Natural killer cell (primary cell): Measurements from ENCODE around the gene NRIP3. TPM values are rescaled to one million over a fixed set of nuclear protein-coding genes. Genes with fewer than 3 reads are reported as not detected.

Experiments
- ATAC-seq, 3 donors: fragments of 150-1000 bp in 2 of 3; fragments of 200-7000 bp in 1 of 3; cut with Tn5 transposase; 1 replicate in 1 of 3; 2 replicates in 2 of 3; pipeline ENCODE4 v1.10.0; 2021; ENCODE audit warnings: mild to moderate bottlenecking in 2 of 3, moderate library complexity in 2 of 3
- DNase-seq, 2 donors: peaks; one replicate each; pipeline versions ENCODE4 v3.0.0 to v3.0.0-alpha.2; 2013 to 2021; ENCODE audit warnings: mixed read lengths in 1 of 2
- H3K27ac ChIP-seq: one replicate; pipeline ENCODE4 v1.5.1; 2013; ENCODE audit warnings: mild to moderate bottlenecking, low read length
- H3K27me3 ChIP-seq: one replicate; pipeline ENCODE4 v1.6.1; 2013; ENCODE audit warnings: low read length; ENCODE audit not compliant: control insufficient read depth, insufficient read depth
- H3K36me3 ChIP-seq: one replicate; pipeline ENCODE4 v1.6.1; 2013; ENCODE audit warnings: low read length; ENCODE audit not compliant: control insufficient read depth, insufficient read depth
- H3K4me1 ChIP-seq: one replicate; pipeline ENCODE4 v1.6.1; 2013; ENCODE audit warnings: low read length; ENCODE audit not compliant: control insufficient read depth, insufficient read depth
- H3K4me3 ChIP-seq: one replicate; pipeline ENCODE4 v1.5.1; 2013; ENCODE audit warnings: low read length
- H3K9me3 ChIP-seq: one replicate; pipeline ENCODE4 v1.6.1; 2013; ENCODE audit warnings: low read length; ENCODE audit not compliant: control insufficient read depth, insufficient read depth
- H3K27ac Mint-ChIP-seq, 2 donors: one replicate each; pipeline ENCODE4 v1.8.0; 2022; ENCODE audit warnings: mild to moderate bottlenecking in 2 of 2, mixed read lengths in 2 of 2, moderate library complexity in 1 of 2
- H3K27me3 Mint-ChIP-seq, 2 donors: one replicate each; pipeline ENCODE4 v1.8.0; 2022; ENCODE audit warnings: low read depth in 2 of 2, mixed read lengths in 2 of 2
- H3K36me3 Mint-ChIP-seq: one replicate; pipeline ENCODE4 v1.8.0; 2022; ENCODE audit warnings: mixed read lengths
- H3K4me1 Mint-ChIP-seq, 2 donors: one replicate each; pipeline ENCODE4 v1.8.0; 2022; ENCODE audit warnings: mixed read lengths in 2 of 2
- H3K4me3 Mint-ChIP-seq: one replicate; pipeline ENCODE4 v1.8.0; 2022; ENCODE audit warnings: mild to moderate bottlenecking, moderate library complexity, mixed read lengths
- H3K9me3 Mint-ChIP-seq, 2 donors: one replicate each; pipeline ENCODE4 v1.8.0; 2022; ENCODE audit warnings: mixed read lengths in 2 of 2
- WGBS: methylation state at CpG from one replicate; pipeline ENCODE4 v1.1.7; 2013; ENCODE audit warnings: missing lambda C conversion rate; ENCODE audit not compliant: insufficient coverage; 5-methylcytosine and 5-hydroxymethylcytosine counted together
- intact Hi-C: fragments of 100-400 bp; cut with micrococcal nuclease; formaldehyde crosslinking; loops from one replicate; pipeline ENCODE4 v1.14.2; 2022
- total RNA-seq, 4 donors: library from RNA; stranded (reverse); fragments of 120-200 nt in 1 of 4; gene quantifications; one replicate each; pipeline versions ENCODE4 v1.2.3 to v1.2.4, GENCODE V29; 2013 to 2022
- TF ChIP-seq, protein P1 (sequence below): fragments of 200-600 bp; IDR thresholded peaks from one replicate; pipeline ENCODE4 v1.8.0; 2022; ENCODE audit warnings: antibody characterized with exemption

NRIP3 gene
- total RNA-seq, 3 donors from 2014 or later (not counting 1 experiment from before 2014, with no cell fraction given), result 2.3 to 6.1 (median 4.6) TPM

DNA sequence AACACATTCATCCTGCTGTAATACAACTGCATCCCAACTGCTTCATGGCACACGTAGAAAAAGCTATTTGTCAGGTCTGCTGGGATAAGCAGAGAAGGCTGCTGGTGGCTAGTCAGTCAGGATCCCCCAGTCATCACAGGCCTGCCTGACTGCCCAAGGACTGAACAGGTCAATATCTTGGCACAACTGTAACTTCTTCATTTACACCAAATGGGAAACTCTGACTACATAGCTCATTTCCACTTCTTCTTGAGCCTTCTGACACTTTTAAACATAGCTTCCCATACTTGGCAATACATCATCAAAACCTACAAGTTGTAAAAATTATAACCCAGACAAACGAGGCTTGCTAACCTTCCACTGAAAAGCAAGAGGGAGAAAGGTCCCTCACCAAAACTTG is 42.4 kb downstream of the NRIP3 start:
- ATAC-seq, result no peak
- H3K9me3 ChIP-seq, result no peaks in the 10 kb centered on the region
- H3K27me3 ChIP-seq, result no peaks in the 10 kb centered on the region
- no peak overlapping the region for H3K4me3 ChIP-seq
- TF ChIP-seq, protein P1, sequence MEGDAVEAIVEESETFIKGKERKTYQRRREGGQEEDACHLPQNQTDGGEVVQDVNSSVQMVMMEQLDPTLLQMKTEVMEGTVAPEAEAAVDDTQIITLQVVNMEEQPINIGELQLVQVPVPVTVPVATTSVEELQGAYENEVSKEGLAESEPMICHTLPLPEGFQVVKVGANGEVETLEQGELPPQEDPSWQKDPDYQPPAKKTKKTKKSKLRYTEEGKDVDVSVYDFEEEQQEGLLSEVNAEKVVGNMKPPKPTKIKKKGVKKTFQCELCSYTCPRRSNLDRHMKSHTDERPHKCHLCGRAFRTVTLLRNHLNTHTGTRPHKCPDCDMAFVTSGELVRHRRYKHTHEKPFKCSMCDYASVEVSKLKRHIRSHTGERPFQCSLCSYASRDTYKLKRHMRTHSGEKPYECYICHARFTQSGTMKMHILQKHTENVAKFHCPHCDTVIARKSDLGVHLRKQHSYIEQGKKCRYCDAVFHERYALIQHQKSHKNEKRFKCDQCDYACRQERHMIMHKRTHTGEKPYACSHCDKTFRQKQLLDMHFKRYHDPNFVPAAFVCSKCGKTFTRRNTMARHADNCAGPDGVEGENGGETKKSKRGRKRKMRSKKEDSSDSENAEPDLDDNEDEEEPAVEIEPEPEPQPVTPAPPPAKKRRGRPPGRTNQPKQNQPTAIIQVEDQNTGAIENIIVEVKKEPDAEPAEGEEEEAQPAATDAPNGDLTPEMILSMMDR, result no peak
- DNase-seq, result no peak
- H3K4me1 ChIP-seq, result peaks cover 19% of the 10 kb centered on the region
- no peaks in the 10 kb centered on the region for H3K27me3 Mint-ChIP-seq
- H3K9me3 Mint-ChIP-seq, result no peaks in the 10 kb centered on the region
- peaks cover 38 to 42% of the 10 kb centered on the region in 2 donors for H3K4me1 Mint-ChIP-seq
- H3K36me3 ChIP-seq, result peaks cover 2% of the 10 kb centered on the region
- H3K4me3 Mint-ChIP-seq, result no peak overlapping the region
- no peak overlapping the region for H3K27ac ChIP-seq
- H3K27ac Mint-ChIP-seq, result peak overlapping the region; percentile 82 to 91
- 89% methylated on average over 2 of the region's 2 CpGs for WGBS
- H3K36me3 Mint-ChIP-seq, result no peaks in the 10 kb centered on the region
- intact Hi-C loops, result no loop called here

DNA sequence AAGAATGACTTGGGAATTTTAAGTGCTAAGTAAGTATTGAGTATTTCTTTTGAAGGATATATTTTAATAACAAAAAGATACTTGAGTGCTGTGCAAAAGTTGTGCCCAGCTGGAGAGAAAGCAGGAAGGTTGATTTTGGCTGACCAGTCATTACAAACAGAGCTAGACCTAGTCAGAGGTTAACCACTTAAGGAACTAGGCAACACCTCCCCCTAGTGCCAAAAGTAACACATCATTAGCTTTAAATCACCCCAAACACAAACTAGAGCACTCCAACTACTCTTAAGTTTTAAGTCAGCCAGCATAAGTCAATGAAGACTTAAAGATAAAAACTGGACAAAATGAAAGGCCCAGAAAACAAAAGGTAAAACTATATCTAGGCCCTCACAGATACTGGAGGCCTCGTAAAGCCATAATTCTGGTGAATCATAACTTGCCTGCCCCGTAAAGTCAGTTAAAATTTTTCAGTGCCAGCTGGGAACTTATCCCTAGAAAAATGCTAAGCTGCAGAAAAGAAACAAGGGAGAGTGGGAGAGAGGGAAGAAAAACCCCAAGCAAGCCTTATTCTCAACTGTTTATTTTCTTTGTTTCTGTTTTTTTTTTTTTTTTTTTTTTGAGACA is 44.1 kb downstream of the NRIP3 start:
- ATAC-seq (peak; percentile 22 to 45 (median 26)), DNase-seq (peak in 1 of 2 donors; percentile 68)
- no peaks in the 10 kb centered on the region for H3K27me3 Mint-ChIP-seq
- no peaks in the 10 kb centered on the region for H3K9me3 Mint-ChIP-seq
- WGBS, result 27% methylated on average over 2 of the region's 2 CpGs
- H3K27me3 ChIP-seq, result no peaks in the 10 kb centered on the region
- H3K4me3 Mint-ChIP-seq, result no peak overlapping the region
- intact Hi-C loops, result loop anchor here (5.0 kb wide), 1 partner anchor 47 kb away; the partner anchor contains the start of gene AKIP1
- H3K36me3 ChIP-seq, result peaks cover 8% of the 10 kb centered on the region
- peaks cover 38% of the 10 kb centered on the region in 2 donors for H3K4me1 Mint-ChIP-seq
- H3K4me3 ChIP-seq, result no peak overlapping the region
- H3K27ac ChIP-seq, result no peak overlapping the region
- no peak overlapping the region for H3K27ac Mint-ChIP-seq
- TF ChIP-seq, protein P1, result peak; percentile 56
- H3K36me3 Mint-ChIP-seq, result no peaks in the 10 kb centered on the region
- H3K9me3 ChIP-seq, result no peaks in the 10 kb centered on the region
- peaks cover 11% of the 10 kb centered on the region for H3K4me1 ChIP-seq

DNA sequence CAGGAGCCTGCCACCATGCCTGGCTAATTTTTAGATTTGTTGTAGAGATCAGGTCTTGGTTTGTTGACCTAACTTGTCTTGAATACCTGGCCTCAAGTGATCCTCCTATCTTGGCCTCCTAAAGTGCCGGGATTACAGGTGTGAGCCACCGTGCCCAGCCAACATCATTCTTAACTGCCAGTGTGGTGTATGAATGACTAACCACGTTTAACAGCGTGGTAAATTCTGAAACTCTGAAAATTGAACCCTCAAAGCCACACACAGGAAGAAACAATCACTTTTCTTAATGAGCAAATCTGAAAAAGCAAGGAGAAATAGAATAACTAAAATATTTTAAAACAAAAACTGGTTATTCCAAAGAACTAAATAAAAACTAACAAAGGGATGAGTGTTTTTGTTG is 46.9 kb downstream of the NRIP3 start:
- Histone ChIP-seq H3K4me3 (no peak overlapping the region), H3K4me1 (no peaks in the 10 kb centered on the region), H3K36me3 (peaks cover 30% of the 10 kb centered on the region), H3K27ac (no peak overlapping the region), H3K9me3 (no peaks in the 10 kb centered on the region), H3K27me3 (no peaks in the 10 kb centered on the region)
- DNase-seq (no peak), ATAC-seq (no peak)
- H3K9me3 Mint-ChIP-seq, result no peaks in the 10 kb centered on the region
- no peaks in the 10 kb centered on the region for H3K27me3 Mint-ChIP-seq
- intact Hi-C loops, result loop anchor here (5.0 kb wide), 1 partner anchor 45 kb away; the partner anchor contains the start of gene AKIP1
- H3K4me3 Mint-ChIP-seq, result no peak overlapping the region
- H3K4me1 Mint-ChIP-seq, result peaks cover 19 to 28% of the 10 kb centered on the region in 2 donors
- 51% methylated on average over 3 of the region's 4 CpGs for WGBS
- TF ChIP-seq, protein P1, result no peak
- peaks cover 6% of the 10 kb centered on the region for H3K36me3 Mint-ChIP-seq
- peak overlapping the region in 1 of 2 donors; percentile 51 for H3K27ac Mint-ChIP-seq

DNA sequence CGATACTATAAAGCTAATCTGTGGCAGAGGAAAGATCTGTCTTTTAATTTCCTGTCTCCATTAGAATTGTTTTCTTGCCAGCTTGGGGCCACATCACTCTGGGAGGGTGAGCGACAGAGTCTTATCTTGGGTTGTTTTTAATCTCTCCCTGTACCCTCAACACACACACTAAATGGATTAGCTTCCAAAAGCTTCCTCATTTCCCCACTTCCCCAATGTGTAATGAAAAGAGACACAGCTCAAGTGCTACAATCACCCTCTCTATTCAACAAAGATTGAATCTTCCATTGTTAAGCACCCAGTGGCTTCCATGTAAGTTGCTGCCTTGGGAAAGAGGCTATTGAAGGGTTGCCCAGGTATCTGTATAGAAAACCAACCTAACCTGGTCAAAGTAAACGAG is 54.9 kb downstream of the NRIP3 start:
- H3K27ac ChIP-seq, result no peak overlapping the region

More for the DNA sequence above, 54.9 kb downstream of the NRIP3 start:
- Histone ChIP-seq H3K4me1 (no peaks in the 10 kb centered on the region), H3K4me3 (no peak overlapping the region), H3K36me3 (peaks cover 51% of the 10 kb centered on the region), H3K27me3 (no peaks in the 10 kb centered on the region), H3K9me3 (no peaks in the 10 kb centered on the region)
- peaks cover 25% of the 10 kb centered on the region for H3K36me3 Mint-ChIP-seq
- H3K27me3 Mint-ChIP-seq, result no peaks in the 10 kb centered on the region
- no peak overlapping the region for H3K4me3 Mint-ChIP-seq
- no peaks in the 10 kb centered on the region for H3K9me3 Mint-ChIP-seq
- TF ChIP-seq, protein P1, result no peak
- DNase-seq (no peak), ATAC-seq (no peak)
- H3K27ac Mint-ChIP-seq, result peak overlapping the region in 1 of 2 donors; percentile 24
- WGBS, result 62% methylated on average over 2 of the region's 3 CpGs
- intact Hi-C loops, result no loop called here
- H3K4me1 Mint-ChIP-seq, result peaks cover 0 to 6% of the 10 kb centered on the region in 2 donors
